HFF-Myc (cell line): ENCODE data around the gene METTL21A.
A peak's percentile ranks its signal among the peaks of the same experiment; 100 is the strongest.

ENCODE experiments used
- DNase-seq: peaks from one replicate; pipeline ENCODE4 v3.0.0-alpha.2; 2011; ENCODE audit warnings: low read depth; ENCODE audit errors: extremely low read depth
- H3K4me3 ChIP-seq: replicated peaks from 2 replicates; pipeline ENCODE4 v1.5.1; 2011; ENCODE audit warnings: low read depth, mild to moderate bottlenecking, control low read depth, low read length
- TF ChIP-seq, protein P1 (sequence below): IDR thresholded peaks from 2 replicates; pipeline ENCODE4 v1.5.1; 2012; ENCODE audit warnings: mild to moderate bottlenecking, low read depth, low read length, control low read depth; ENCODE audit errors: missing control alignments

Gene METTL21A

DNA sequence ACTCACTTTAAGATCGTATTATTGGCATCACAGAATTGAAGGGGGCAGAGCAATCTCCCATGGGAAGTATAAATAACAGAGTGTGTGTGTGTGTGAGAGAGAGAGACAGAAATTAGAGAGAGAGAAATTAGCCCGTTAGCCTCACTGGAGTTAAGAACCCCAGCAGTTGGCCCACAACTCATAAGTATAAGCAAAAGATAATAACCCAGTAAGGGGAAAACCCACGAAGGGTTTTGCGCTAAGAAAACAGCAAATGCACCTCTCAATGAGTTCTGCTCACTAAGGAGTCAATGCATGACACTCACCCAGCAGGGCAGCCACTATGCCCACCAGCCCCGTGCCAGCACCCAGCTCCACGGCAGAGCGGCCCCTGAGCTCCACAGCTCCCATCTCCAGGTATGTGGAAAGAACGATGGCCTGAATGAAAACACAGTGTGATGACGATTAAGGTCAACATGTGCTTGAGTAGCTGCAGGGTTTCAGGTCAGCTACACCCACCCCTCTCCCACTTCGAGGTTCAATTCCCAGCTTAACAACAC lies 3.6 kb downstream of the METTL21A start:
- no peak overlapping the region for H3K4me3 ChIP-seq
- TF ChIP-seq, protein P1, sequence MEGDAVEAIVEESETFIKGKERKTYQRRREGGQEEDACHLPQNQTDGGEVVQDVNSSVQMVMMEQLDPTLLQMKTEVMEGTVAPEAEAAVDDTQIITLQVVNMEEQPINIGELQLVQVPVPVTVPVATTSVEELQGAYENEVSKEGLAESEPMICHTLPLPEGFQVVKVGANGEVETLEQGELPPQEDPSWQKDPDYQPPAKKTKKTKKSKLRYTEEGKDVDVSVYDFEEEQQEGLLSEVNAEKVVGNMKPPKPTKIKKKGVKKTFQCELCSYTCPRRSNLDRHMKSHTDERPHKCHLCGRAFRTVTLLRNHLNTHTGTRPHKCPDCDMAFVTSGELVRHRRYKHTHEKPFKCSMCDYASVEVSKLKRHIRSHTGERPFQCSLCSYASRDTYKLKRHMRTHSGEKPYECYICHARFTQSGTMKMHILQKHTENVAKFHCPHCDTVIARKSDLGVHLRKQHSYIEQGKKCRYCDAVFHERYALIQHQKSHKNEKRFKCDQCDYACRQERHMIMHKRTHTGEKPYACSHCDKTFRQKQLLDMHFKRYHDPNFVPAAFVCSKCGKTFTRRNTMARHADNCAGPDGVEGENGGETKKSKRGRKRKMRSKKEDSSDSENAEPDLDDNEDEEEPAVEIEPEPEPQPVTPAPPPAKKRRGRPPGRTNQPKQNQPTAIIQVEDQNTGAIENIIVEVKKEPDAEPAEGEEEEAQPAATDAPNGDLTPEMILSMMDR = no peak
- no peak for DNase-seq

DNA sequence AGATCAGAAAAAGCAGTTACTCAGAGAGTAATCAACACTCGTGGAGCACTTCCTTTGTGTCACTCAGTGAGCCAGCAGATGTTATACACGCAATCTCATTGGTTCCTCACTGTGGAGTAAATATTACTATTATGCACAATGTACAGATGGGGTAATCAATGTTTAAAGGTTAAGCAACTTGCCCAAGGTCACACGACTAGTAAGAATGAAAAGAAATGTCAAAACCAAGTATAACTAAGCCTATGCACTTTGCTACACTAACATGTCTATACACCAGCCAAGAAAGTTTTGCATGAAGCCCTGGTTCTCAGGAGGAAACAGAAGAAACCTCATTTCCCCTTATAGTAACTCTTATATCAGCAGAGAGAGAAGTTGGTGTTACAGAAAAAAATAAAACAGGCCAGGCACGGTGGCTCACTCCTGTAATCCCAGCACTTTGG lies 5.4 kb downstream of the METTL21A start:
- DNase-seq = no peak
- TF ChIP-seq, protein P1 = no peak
- H3K4me3 ChIP-seq = no peak overlapping the region

- H3K4me3 ChIP-seq = peak overlapping the region; percentile 6
- DNase-seq = peak; percentile 93
- TF ChIP-seq, protein P1 = no peak
Observed at GRCh38 chr2:207617011-207617671, 8.1 kb downstream of the METTL21A start.

GRCh38 chr2:207616185-207616584 lies 9.0 kb downstream of the METTL21A start:
- no peak for DNase-seq
- TF ChIP-seq, protein P1 = no peak
- H3K4me3 ChIP-seq = no peak overlapping the region

GRCh38 chr2:207614824-207615223 lies 10.4 kb downstream of the METTL21A start:
- DNase-seq = no peak

GRCh38 chr2:207612714-207613113 lies 12.5 kb downstream of the METTL21A start:
- DNase-seq = no peak
- no peak overlapping the region for H3K4me3 ChIP-seq
- TF ChIP-seq, protein P1 = no peak

More at GRCh38 chr2:207614824-207615223, 10.4 kb downstream of the METTL21A start:
- TF ChIP-seq, protein P1 = no peak
- no peak overlapping the region for H3K4me3 ChIP-seq
